Putamen (tissue), 1 donor: Measurements from ENCODE around the gene OPA3.

ENCODE experiments used
- DNase-seq: peaks from one replicate; pipeline ENCODE4 v3.0.0-alpha.2; 2016; ENCODE audit warnings: low spot score

OPA3 gene

GRCh38 chr19:45567609-45568008 lies 17.0 kb downstream of the OPA3 start:
- DNase-seq, result no peak

GRCh38 chr19:45564131-45564780 lies 20.3 kb downstream of the OPA3 start:
- no peak for DNase-seq

DNA sequence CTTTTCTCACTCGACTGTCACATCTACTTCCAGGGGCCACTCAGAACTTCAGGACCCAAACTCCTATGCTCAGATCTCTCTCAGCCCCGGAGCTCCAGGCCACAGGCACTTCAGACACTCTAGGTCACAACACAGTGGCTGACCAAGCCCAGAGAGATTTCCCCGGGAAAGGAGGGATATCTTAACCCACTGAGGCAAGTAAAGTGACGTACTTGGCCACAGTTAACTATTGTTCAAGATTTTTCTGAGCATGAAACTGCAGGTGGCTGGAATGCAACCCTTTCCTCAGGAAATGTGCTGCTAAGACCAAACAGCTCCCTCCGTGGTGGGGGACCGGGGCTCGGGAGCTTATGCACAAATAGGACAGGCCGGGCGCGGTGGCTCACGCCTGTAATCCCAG lies 23.9 kb downstream of the OPA3 start:
- DNase-seq, result no peak

DNA sequence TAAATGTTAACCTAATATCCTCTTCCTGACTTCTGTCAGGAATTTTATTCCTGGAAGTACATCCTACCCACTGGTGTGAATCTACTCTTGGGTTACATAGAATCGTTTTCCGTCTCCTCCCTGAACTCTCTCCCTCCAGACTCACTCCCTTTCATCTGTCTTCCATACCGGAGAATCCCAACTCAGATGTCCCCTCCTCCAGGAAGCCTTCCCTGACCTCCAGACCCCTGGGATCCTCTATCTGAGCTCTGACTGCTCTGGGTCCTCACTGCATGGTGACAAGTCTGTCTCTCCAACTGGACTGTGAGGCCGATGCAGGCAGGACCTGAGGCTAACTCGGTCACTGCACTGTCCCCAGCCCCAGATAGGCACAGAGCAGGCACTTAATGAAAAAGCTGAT lies 24.6 kb downstream of the OPA3 start:
- no peak for DNase-seq

GRCh38 chr19:45558399-45558878 lies 26.2 kb downstream of the OPA3 start:
- peak; percentile 42 for DNase-seq

DNA sequence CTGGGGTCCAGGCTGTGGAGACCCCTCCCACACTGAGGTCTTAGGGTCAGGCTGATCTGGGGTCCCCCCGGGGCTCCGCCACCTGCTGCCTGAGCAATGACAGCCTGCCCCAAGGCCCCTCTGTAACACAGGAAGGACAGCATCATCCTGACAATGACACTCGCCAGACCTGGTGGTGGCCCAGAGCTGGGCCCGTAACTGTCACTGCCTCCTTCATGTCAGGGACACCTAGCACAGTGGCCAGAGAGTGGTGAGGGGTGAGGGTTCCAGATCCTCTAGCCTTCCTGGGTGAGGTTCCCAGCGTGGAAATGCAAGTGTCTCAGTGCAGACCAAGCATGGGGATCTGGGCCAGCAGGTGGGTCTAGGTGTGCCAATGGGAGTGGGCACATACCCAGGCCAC lies 27.8 kb downstream of the OPA3 start:
- no peak for DNase-seq

DNA sequence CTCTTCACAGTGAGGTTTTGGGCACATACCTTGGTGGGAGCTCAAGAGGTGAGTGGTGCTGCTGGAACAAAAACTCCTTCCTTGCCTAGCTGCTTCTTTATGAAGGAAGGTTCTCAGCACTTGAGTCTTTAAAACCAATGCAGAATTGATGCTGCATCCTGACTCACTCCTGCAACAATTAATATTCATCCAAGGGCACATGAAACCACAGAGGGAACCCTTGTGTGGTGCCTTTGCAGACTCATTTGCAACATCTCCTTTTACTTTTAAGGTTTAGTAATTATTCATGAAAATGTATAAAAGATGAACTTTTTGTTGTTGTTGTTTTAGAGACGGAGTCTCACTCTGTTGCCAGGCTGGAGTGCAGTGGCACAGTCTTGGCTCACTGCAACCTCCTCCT lies 30.1 kb downstream of the OPA3 start:
- no peak for DNase-seq

GRCh38 chr19:45553464-45553863 lies 31.1 kb downstream of the OPA3 start:
- DNase-seq, result no peak

DNA sequence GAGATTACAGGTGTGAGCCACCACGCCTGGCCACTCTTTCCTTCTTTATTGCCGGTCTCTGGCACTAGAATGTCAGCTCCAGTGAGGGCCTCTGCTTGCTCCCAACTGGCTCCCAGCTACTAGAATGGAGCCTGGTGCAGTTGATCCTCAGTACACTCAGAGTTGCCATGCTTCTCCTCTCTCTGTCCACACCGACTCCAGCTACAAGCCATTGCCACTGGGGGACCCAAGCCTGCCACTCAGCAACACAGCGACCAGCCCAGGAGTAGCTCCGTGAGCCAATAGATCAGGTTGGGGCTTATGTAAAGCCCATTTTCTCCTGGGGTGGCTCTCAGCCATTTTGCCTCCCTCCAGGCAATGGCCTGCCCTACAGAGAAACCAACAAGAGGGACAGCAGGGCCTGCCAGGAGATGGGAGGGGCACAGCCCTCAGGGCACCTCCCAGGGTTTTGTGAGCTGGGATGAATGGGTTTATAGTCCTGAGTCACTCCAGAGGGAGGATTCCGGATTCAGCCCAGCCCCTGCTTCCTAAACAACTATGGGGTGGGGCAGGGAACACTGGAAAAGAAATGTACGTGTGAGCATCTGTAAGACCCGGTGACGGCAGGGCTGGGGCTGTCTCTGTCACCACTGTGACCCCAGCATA lies 36.5 kb downstream of the OPA3 start:
- DNase-seq, result no peak

DNA sequence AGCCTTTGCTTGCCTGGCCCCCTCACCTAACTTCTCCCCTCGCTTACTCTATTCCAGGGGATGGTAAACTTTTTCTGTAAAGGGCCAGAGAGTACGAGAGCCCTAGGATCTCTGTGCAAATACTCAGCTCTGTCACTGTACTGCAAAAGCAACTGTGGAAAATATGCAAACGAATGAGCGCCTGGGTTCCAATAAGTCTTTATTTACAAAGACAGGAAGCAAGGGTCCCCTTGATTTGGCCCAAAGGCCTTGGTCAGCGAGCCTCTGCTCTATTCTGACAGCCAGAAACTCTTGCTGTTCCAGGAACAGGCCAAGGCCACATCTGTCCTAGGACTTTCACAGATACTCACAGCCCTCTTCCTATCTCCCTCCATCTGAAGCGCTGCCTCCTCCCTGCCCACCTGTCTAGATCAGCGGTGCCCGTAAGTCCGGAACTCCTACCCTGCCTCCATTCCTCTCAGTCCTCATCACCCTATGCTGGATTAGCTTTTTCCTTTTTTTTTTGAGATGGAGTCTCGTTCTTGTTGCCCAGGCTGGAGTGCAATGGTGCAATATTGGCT lies 37.3 kb downstream of the OPA3 start:
- no peak for DNase-seq

DNA sequence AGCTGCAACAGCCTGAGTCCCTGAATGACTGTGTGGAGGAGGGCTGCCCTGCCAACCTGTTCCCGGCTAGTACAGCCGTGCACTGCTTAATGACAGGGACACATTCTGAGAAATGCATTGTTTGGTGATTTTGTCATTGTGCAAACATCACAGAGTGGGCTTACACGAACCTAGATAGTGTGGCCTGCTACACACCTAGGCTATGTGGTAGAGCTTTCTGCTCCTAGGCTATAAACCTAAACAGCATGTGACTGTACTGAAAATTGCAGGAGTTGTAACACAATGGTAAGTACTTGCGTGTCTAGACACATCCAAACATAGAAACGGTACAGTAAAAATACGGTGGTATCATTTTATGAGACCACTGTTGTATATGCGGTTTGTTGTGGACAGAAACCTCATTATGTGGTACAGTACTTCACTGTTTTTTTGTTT lies 42.4 kb downstream of the OPA3 start:
- DNase-seq, result no peak

GRCh38 chr19:45539459-45539858 lies 45.1 kb downstream of the OPA3 start:
- no peak for DNase-seq

GRCh38 chr19:45531349-45531748 lies 53.3 kb downstream of the OPA3 start:
- DNase-seq, result no peak

DNA sequence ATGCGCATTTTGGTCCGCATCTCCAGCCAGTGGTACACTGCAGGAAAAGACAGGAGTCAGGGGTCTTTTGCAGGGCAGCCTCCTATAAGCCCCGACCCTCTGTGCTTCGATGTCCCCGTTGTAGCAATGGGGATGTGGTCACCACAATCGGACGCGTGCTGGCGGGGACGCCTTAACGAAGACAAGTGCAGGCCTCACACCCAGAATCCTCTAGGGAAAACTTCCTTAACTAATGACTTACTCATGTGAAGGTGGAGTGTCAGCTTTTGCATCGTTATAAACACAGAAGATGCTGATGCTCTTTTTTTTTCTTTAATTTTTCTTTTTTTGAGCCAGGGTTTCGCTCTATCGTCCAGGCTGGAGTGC lies 55.2 kb downstream of the OPA3 start:
- no peak for DNase-seq

DNA sequence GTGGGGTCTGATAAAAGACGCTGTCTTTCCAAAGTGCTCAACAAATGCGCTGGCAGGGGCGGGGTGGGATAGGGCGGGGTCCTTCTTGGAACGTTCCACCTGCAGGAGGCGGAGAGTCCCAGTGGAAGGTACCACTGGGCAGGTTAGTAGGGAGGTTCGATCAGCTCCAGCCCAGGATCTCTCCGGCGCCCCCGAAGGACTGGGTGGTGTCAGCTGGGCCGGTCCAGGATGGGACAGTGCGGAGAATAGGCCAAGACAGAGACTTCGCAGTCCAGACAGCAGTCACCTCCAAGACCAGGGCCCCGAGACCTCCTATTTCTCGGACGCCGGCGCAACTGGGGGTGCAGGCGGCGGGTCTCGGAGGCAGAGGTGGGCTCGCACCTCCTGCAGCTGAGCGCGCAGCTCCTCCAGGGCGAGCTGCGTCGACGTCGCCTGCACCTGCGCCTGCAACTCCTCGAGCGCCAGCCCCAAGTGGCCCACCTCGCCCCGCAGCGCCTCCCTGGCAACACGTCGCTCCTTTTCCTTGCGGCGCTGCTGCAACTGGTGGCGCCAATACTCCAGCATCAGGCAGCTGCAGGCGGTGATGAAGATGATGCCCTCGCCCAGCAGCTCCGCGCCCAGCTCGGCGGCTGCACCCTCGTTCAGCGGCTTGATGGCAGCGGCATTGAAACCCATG lies 55.7 kb downstream of the OPA3 start:
- peak; percentile 73 for DNase-seq

DNA sequence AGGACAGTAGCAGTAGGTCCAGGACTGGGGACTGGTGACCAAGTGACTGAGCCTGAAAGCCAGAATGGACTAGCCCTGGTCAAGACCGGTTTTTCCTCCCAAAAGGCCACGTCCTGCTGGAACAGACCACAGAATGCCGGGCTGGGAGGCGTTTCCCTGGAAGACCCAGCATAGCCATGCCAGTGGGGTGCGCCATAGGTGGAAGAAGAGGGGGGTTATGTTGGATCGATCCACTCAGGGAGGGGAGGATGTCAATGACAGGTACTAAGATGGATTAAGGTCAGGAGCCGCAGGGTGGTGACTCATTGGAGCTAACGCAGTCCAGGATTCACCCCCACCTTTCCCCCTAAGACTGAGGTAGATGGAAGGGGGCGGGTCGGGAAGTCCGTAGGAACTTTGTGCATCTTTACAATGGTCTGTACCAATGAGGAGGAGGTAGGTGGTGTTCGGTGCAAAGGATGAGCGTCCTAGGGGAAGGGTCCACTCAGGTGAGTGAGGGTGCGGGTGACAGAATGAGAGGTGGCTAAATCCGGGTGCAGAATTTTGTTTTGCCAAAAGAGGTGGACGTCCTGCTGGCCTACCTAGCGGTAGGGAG lies 56.4 kb downstream of the OPA3 start:
- no peak for DNase-seq

- no peak for DNase-seq
Observed at GRCh38 chr19:45527731-45528130, 56.9 kb downstream of the OPA3 start.

- DNase-seq, result no peak
Observed at GRCh38 chr19:45526971-45527370, 57.6 kb downstream of the OPA3 start.

- peak; percentile 76 for DNase-seq
Observed at GRCh38 chr19:45526143-45526542, 58.5 kb downstream of the OPA3 start.

GRCh38 chr19:45524575-45525129 lies 60.0 kb downstream of the OPA3 start:
- no peak for DNase-seq

DNA sequence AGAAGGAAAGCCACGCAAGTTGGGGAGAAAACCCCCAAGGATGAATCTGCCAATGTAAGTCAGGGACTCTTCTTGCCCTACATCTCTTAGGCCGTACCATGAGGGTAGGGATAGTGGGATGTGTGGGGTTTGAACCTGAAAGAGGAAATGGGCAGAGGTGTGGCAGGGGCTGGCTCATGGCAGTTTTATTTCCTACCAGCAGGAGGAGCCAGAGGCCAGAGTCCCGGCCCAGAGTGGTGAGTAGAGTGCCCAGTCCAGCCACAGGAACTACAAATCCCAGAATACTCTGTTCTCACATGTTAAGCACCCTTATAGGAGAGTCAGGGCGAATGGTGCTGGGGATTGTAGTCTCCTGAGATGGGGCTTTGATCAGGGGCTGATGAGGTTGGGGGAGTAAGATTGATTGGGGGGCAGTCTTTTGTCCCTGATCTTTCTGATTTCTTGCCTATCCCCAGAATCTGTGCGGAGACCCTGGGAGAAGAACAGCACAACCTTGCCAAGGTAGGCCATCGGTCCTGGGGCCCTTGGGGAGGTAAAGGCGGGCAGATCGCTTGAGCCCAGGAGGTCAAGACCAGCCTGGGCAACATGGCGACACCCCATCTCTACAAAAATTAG lies 60.9 kb downstream of the OPA3 start:
- peak; percentile 86 for DNase-seq
